Neuronal stem cell (in vitro differentiated cells): Measurements from ENCODE around the gene RIPOR1.

Experiments used
- DNase-seq: peaks from one replicate; pipeline ENCODE4 v3.0.0-alpha.2; 2013; ENCODE audit warnings: low spot score
- H2AFZ ChIP-seq: one replicate; pipeline ENCODE4 v1.6.1; 2013; ENCODE audit warnings: mild to moderate bottlenecking, low read length, inconsistent platforms
- H2AK5ac ChIP-seq: 2 replicates; pipeline ENCODE4 v1.6.1; 2013; ENCODE audit warnings: low read depth, mild to moderate bottlenecking, inconsistent platforms, low read length, moderate library complexity, mixed read lengths
- H2BK120ac ChIP-seq: 2 replicates; pipeline ENCODE4 v1.6.1; 2013; ENCODE audit warnings: low read depth, mild to moderate bottlenecking, inconsistent platforms, low read length, moderate library complexity, mixed read lengths
- H2BK12ac ChIP-seq: one replicate; pipeline ENCODE4 v1.6.1; 2013; ENCODE audit warnings: low read length, inconsistent platforms
- H2BK15ac ChIP-seq: 2 replicates; pipeline ENCODE4 v1.6.1; 2013; ENCODE audit warnings: mild to moderate bottlenecking, low read length, inconsistent platforms, mixed read lengths
- H2BK5ac ChIP-seq: one replicate; pipeline ENCODE4 v1.6.1; 2013; ENCODE audit warnings: inconsistent platforms, mild to moderate bottlenecking, low read length, moderate library complexity
- H3K14ac ChIP-seq: one replicate; pipeline ENCODE4 v1.6.1; 2013; ENCODE audit warnings: low read length, inconsistent platforms
- H3K18ac ChIP-seq: 2 replicates; pipeline ENCODE4 v1.6.1; 2013; ENCODE audit warnings: low read length, inconsistent platforms
- H3K23ac ChIP-seq: 2 replicates; pipeline ENCODE4 v1.6.1; 2013; ENCODE audit warnings: low read depth, mild to moderate bottlenecking, mixed read lengths, low read length, inconsistent platforms; ENCODE audit not compliant: poor library complexity
- H3K27ac ChIP-seq: replicated peaks from 3 replicates; pipeline ENCODE4 v1.5.1; 2013; ENCODE audit warnings: low read length, inconsistent platforms
- H3K27me3 ChIP-seq, 3 experiments: 2 replicates each; pipeline ENCODE4 v1.6.1; 2013; ENCODE audit warnings: low read length in 3 of 3, mild to moderate bottlenecking in 2 of 3, inconsistent platforms in 1 of 3, low read depth in 1 of 3, mixed read lengths in 1 of 3, moderate library complexity in 1 of 3; ENCODE audit not compliant: control insufficient read depth in 3 of 3, insufficient read depth in 3 of 3
- H3K36me3 ChIP-seq, 2 donors: replicated peaks in 1 of 2; 2 replicates each; pipeline ENCODE4 v1.6.1; 2013; ENCODE audit warnings: low read length in 2 of 2; ENCODE audit not compliant: control insufficient read depth in 2 of 2, insufficient read depth in 2 of 2
- H3K4ac ChIP-seq: 2 replicates; pipeline ENCODE4 v1.6.1; 2013; ENCODE audit warnings: inconsistent platforms, mild to moderate bottlenecking, low read length, moderate library complexity
- H3K4me1 ChIP-seq, 2 donors: 1 replicate in 1 of 2; 2 replicates in 1 of 2; pipeline ENCODE4 v1.6.1; 2013; ENCODE audit warnings: low read length in 2 of 2, low read depth in 1 of 2; ENCODE audit not compliant: control insufficient read depth in 2 of 2, insufficient read depth in 1 of 2
- H3K4me2 ChIP-seq: one replicate; pipeline ENCODE4 v1.6.1; 2013; ENCODE audit warnings: mild to moderate bottlenecking, low read length, inconsistent platforms; ENCODE audit not compliant: insufficient read depth, poor library complexity, severe bottlenecking
- H3K4me3 ChIP-seq, 2 donors: 2 replicates each; pipeline ENCODE4 v1.5.1; 2013; ENCODE audit warnings: low read length in 2 of 2, mild to moderate bottlenecking in 2 of 2, inconsistent platforms in 1 of 2, moderate library complexity in 1 of 2
- H3K79me1 ChIP-seq: one replicate; pipeline ENCODE4 v1.6.1; 2013; ENCODE audit warnings: low read depth, mild to moderate bottlenecking, inconsistent platforms, low read length, moderate library complexity
- H3K9ac ChIP-seq: one replicate; pipeline ENCODE4 v1.6.1; 2013; ENCODE audit warnings: mild to moderate bottlenecking, low read depth, low read length, inconsistent platforms; ENCODE audit not compliant: poor library complexity
- H3K9me3 ChIP-seq, 2 donors: replicated peaks in 1 of 2; 2 replicates each; pipeline versions ENCODE3 to v1.6.1; 2013; ENCODE audit warnings: low read length in 2 of 2, mild to moderate bottlenecking in 2 of 2, inconsistent platforms in 1 of 2, low read depth in 1 of 2, mixed read lengths in 1 of 2, moderate library complexity in 1 of 2; ENCODE audit not compliant: control insufficient read depth in 2 of 2, insufficient read depth in 1 of 2
- H4K8ac ChIP-seq: one replicate; pipeline ENCODE4 v1.6.1; 2013; ENCODE audit warnings: low read depth, mild to moderate bottlenecking, inconsistent platforms, low read length, moderate library complexity
- H4K91ac ChIP-seq: one replicate; pipeline ENCODE4 v1.6.1; 2013; ENCODE audit warnings: low read length, low read depth, mild to moderate bottlenecking, inconsistent platforms; ENCODE audit not compliant: poor library complexity
- WGBS, 2 donors: extraction: QIAGEN DNeasy Blood & Tissue Kit; methylation state at CpG; one replicate each; pipeline ENCODE4 v1.1.7; 2013; ENCODE audit warnings: missing lambda C conversion rate in 2 of 2, mixed read lengths in 1 of 2; ENCODE audit not compliant: insufficient read length in 2 of 2, insufficient replicate concordance in 1 of 2; ENCODE audit errors: extremely low coverage in 2 of 2; 5-methylcytosine and 5-hydroxymethylcytosine counted together

RIPOR1 gene

GRCh38 chr16:67518676-67519075 lies 10.0 kb upstream of the RIPOR1 start:
- Histone ChIP-seq H4K91ac (no peak overlapping the region), H2BK12ac (no peak overlapping the region), H3K9me3 (no peaks in the 10 kb centered on the region), H3K36me3 (no peaks in the 10 kb centered on the region), H3K4me1 (no peaks in the 10 kb centered on the region), H3K9ac (peak overlapping the region; percentile 12), H3K4me3 (no peak overlapping the region), H3K14ac (no peak overlapping the region), H3K79me1 (no peaks in the 10 kb centered on the region), H2BK120ac (no peak overlapping the region), H3K4ac (peak overlapping the region; percentile 37), H2AFZ (no peak overlapping the region), H3K4me2 (no peak overlapping the region), H2BK15ac (peak overlapping the region; percentile 81), H3K18ac (no peak overlapping the region), H3K27ac (no peak overlapping the region), H2AK5ac (peak overlapping the region; percentile 81), H3K23ac (no peak overlapping the region), H2BK5ac (no peak overlapping the region), H3K27me3 (peaks cover 0 to 4% (median 3%) of the 10 kb centered on the region in 3 experiments), H4K8ac (no peak overlapping the region)
- no CpG with 5 or more reads among the region's 8 CpGs for WGBS, 2 donors
- DNase-seq, result no peak

DNA sequence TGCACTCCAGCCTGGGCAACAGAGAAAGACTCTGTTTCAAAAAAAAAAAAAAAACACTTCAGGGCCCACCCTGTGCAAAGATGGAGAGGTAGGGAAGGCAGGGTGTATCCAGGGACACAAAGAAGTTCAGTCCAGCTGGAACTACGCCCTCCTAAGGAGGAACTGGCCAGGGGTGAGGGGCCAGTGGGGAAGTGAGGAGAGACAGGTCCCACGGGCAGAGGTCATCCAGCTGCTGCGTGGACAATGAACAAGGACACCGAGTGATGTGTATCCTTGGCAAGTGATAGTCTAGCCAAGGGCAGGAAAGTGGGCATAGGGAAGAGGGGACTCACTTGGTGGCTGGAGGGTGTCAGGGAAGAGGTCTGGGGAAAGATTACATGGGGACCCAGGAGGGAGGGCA lies 9.4 kb upstream of the RIPOR1 start:
- Histone ChIP-seq H3K14ac (no peak overlapping the region), H2BK12ac (peak overlapping the region; percentile 79), H3K4ac (no peak overlapping the region), H3K18ac (no peak overlapping the region), H2BK120ac (no peak overlapping the region), H2BK15ac (no peak overlapping the region), H4K91ac (no peak overlapping the region), H3K23ac (peak overlapping the region; percentile 82), H3K27ac (no peak overlapping the region), H3K9ac (peak overlapping the region; percentile 39), H4K8ac (no peak overlapping the region), H2BK5ac (no peak overlapping the region), H3K4me2 (no peak overlapping the region), H3K36me3 (no peaks in the 10 kb centered on the region), H3K4me3 (no peak overlapping the region), H2AK5ac (no peak overlapping the region), H3K4me1 (no peaks in the 10 kb centered on the region), H3K9me3 (no peaks in the 10 kb centered on the region), H2AFZ (no peak overlapping the region), H3K79me1 (no peaks in the 10 kb centered on the region), H3K27me3 (peaks cover 0 to 9% (median 6%) of the 10 kb centered on the region in 3 experiments)
- no peak for DNase-seq
- no CpG with 5 or more reads among the region's 4 CpGs for WGBS, 2 donors

DNA sequence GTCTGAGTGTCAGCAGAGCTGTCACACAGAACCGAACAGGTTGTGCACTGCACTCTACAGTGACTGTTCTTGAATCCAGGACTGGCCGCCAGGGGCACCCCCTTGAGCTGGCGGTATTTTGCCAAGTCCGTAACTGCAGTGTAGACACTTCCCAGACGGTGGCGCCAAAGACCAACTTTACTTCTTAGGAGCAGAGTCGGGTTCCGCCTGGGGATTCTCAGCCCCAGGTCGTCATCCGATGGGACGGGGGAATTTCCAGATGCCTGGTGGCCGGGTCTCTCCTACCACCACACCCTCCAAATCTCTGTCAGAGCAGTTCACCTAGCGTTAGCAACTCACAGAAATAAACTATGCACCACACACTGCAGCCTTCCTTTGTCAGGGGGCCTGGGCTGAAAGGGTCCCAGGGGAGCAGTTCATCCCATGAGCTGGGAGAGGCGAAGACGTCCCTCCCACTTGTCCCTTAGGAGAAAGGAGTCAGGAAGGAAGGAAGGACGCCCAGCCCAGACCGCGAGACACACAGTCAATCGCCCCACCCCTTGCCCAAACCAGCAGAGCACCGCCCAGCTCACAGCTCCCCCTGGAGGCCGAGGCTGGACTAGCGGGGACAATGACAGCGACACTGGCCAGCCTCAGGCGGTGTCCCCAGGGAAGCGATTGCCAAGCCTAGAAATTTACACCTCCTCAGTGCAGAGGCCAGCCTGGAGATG lies 7.4 kb upstream of the RIPOR1 start:
- WGBS, 2 donors, result no CpG with 5 or more reads among the region's 25 CpGs
- no peak overlapping the region for H2AK5ac ChIP-seq
- no peak overlapping the region for H3K4ac ChIP-seq
- no peaks in the 10 kb centered on the region for H3K36me3 ChIP-seq
- no peak overlapping the region for H3K14ac ChIP-seq
- no peak overlapping the region for H2BK12ac ChIP-seq
- H3K79me1 ChIP-seq, result no peaks in the 10 kb centered on the region
- H2AFZ ChIP-seq, result peak overlapping the region; percentile 91
- H3K4me2 ChIP-seq, result peak overlapping the region; percentile 81
- H3K27ac ChIP-seq, result peak overlapping the region; percentile 47
- H3K9me3 ChIP-seq, result no peaks in the 10 kb centered on the region
- H3K9ac ChIP-seq, result peak overlapping the region; percentile 85
- peaks cover 2 to 18% (median 17%) of the 10 kb centered on the region in 3 experiments for H3K27me3 ChIP-seq
- no peak overlapping the region for H2BK5ac ChIP-seq
- H3K4me1 ChIP-seq, result peaks cover 0 to 2% of the 10 kb centered on the region in 2 donors
- H3K4me3 ChIP-seq, result peak overlapping the region; percentile 44 to 74
- no peak overlapping the region for H4K91ac ChIP-seq
- peak; percentile 99 for DNase-seq
- H2BK120ac ChIP-seq, result no peak overlapping the region
- H2BK15ac ChIP-seq, result no peak overlapping the region
- H4K8ac ChIP-seq, result no peak overlapping the region
- H3K18ac ChIP-seq, result peak overlapping the region; percentile 91
- H3K23ac ChIP-seq, result no peak overlapping the region

DNA sequence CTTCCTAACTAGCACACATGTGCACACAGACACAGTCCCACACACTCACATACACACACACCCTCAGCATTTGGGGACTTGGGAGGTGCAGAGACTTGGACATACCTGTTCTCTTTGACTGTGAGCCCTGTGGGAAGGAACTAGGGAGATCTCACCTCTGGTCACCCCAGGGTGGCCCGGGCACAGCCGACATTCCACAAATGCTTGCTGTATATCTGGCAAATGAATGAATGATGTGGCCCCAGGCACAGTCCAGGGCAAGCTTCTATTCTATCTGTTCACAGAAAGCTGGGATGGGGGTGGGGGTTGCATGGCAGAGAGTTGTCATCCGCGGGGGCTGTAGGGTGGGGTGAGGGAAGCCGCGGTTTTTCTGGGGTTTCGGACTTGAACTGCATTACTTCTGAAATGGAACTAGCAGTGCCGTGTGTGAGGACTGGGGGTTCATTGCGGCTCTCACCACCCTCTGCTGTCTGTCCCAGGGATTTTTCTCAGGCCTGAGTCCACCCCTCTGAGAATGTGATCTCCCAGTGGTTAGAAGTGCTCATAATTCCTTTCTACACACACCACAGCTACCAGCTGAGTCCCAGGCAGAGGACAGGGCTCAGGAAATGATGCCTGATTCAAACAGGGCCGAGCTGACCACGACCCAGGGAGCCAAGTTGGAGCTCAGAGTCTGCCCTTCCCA lies 3.3 kb upstream of the RIPOR1 start:
- Histone ChIP-seq H4K91ac (no peak overlapping the region), H3K4me2 (no peak overlapping the region), H3K9ac (peak overlapping the region; percentile 72), H3K27ac (no peak overlapping the region), H2BK15ac (peak overlapping the region; percentile 30), H3K4ac (no peak overlapping the region), H4K8ac (no peak overlapping the region), H3K23ac (no peak overlapping the region), H2BK12ac (no peak overlapping the region), H3K14ac (no peak overlapping the region), H2BK5ac (no peak overlapping the region), H2BK120ac (no peak overlapping the region), H2AFZ (no peak overlapping the region), H2AK5ac (no peak overlapping the region), H3K36me3 (no peaks in the 10 kb centered on the region), H3K79me1 (no peaks in the 10 kb centered on the region), H3K18ac (no peak overlapping the region), H3K9me3 (no peaks in the 10 kb centered on the region), H3K27me3 (peaks cover 2 to 26% (median 22%) of the 10 kb centered on the region in 3 experiments), H3K4me3 (no peak overlapping the region), H3K4me1 (peaks cover 12 to 15% of the 10 kb centered on the region in 2 donors)
- DNase-seq, result no peak
- WGBS, 2 donors, result no CpG with 5 or more reads among the region's 11 CpGs
